Neural progenitor cell (in vitro differentiated cells): ENCODE measurements around the gene SPDYE4. TPM values are rescaled to one million over a fixed set of nuclear protein-coding genes. Genes with fewer than 3 reads are reported as not detected.

Experiments
- DNase-seq: peaks from one replicate; pipeline ENCODE4 v3.0.0-alpha.2; 2016; ENCODE audit warnings: low spot score
- H2AFZ ChIP-seq: fragments of 200-600 bp; sonication (generic); replicated peaks from 2 replicates; pipeline ENCODE4 v1.6.1; 2016; ENCODE audit warnings: antibody characterized with exemption
- H3F3A ChIP-seq: fragments of 200-600 bp; sonication (generic); 2 replicates; pipeline ENCODE4 v1.6.1; 2016; ENCODE audit warnings: antibody characterized with exemption, low read depth
- H3K27ac ChIP-seq: fragments of 200-600 bp; sonication (generic); 2 replicates; pipeline ENCODE4 v1.5.1; 2016; ENCODE audit warnings: mild to moderate bottlenecking
- H3K27me3 ChIP-seq: fragments of 200-600 bp; sonication (generic); 2 replicates; pipeline ENCODE4 v1.6.1; 2016; ENCODE audit warnings: mild to moderate bottlenecking, moderate library complexity
- H3K36me3 ChIP-seq: fragments of 200-600 bp; sonication (generic); 2 replicates; pipeline ENCODE4 v1.5.1; 2016
- H3K4me1 ChIP-seq: fragments of 200-600 bp; sonication (generic); 2 replicates; pipeline ENCODE4 v1.6.1; 2016; ENCODE audit warnings: mixed run types
- H3K4me2 ChIP-seq: fragments of 200-600 bp; sonication (generic); 2 replicates; pipeline ENCODE4 v1.6.1; 2016
- H3K4me3 ChIP-seq: fragments of 200-600 bp; sonication (generic); 2 replicates; pipeline ENCODE4 v1.5.1; 2016
- H3K79me2 ChIP-seq: fragments of 200-600 bp; sonication (generic); 2 replicates; pipeline ENCODE4 v1.6.1; 2016; ENCODE audit warnings: low read depth
- H3K9ac ChIP-seq: fragments of 200-600 bp; sonication (generic); 2 replicates; pipeline ENCODE4 v1.6.1; 2016
- H3K9me3 ChIP-seq: fragments of 200-600 bp; sonication (generic); 2 replicates; pipeline ENCODE4 v1.5.1; 2016; ENCODE audit warnings: low read depth
- H4K20me1 ChIP-seq: fragments of 200-600 bp; sonication (generic); 2 replicates; pipeline ENCODE4 v1.6.1; 2016; ENCODE audit warnings: low read depth
- H3K27ac Mint-ChIP-seq: 3 replicates; pipeline ENCODE4 v1.8.0; 2021; ENCODE audit warnings: mixed read lengths
- H3K27me3 Mint-ChIP-seq: 2 replicates; pipeline ENCODE4 v1.8.0; 2022; ENCODE audit warnings: low read depth, mild to moderate bottlenecking, inconsistent platforms, moderate library complexity, mixed read lengths; ENCODE audit not compliant: insufficient read depth
- H3K36me3 Mint-ChIP-seq: 3 replicates; pipeline ENCODE4 v1.8.0; 2021; ENCODE audit warnings: mixed read lengths
- H3K4me1 Mint-ChIP-seq: 3 replicates; pipeline ENCODE4 v1.8.0; 2021; ENCODE audit warnings: mixed read lengths
- H3K4me3 Mint-ChIP-seq: 3 replicates; pipeline ENCODE4 v1.8.0; 2021; ENCODE audit warnings: mild to moderate bottlenecking, moderate library complexity, mixed read lengths
- H3K9me3 Mint-ChIP-seq: 3 replicates; pipeline ENCODE4 v1.8.0; 2020; ENCODE audit warnings: mixed read lengths
- EZH2 ChIP-seq: fragments of 200-600 bp; sonication (generic); IDR thresholded peaks from 2 replicates; pipeline ENCODE4 v1.6.1; 2017; ENCODE audit warnings: antibody characterized with exemption, mild to moderate bottlenecking, moderate library complexity
- EZH2phosphoT487 ChIP-seq: fragments of 200-600 bp; sonication (generic); IDR thresholded peaks from 2 replicates; pipeline ENCODE4 v1.6.1; 2017; ENCODE audit warnings: antibody characterized with exemption
- total RNA-seq: library from RNA; depleted of rRNA; stranded (reverse); fragments of >200 nt; gene quantifications from 2 replicates; pipeline ENCODE4 v1.2.3, GENCODE V29; 2015; ENCODE audit warnings: low replicate concordance
- TF ChIP-seq, protein P1 (sequence below): fragments of 200-600 bp; sonication (generic); IDR thresholded peaks from 2 replicates; pipeline ENCODE4 v1.5.1; 2017; ENCODE audit warnings: antibody characterized with exemption, mild to moderate bottlenecking

Gene SPDYE4
- total RNA-seq, 1 donor from 2014 or later, result not detected

DNA sequence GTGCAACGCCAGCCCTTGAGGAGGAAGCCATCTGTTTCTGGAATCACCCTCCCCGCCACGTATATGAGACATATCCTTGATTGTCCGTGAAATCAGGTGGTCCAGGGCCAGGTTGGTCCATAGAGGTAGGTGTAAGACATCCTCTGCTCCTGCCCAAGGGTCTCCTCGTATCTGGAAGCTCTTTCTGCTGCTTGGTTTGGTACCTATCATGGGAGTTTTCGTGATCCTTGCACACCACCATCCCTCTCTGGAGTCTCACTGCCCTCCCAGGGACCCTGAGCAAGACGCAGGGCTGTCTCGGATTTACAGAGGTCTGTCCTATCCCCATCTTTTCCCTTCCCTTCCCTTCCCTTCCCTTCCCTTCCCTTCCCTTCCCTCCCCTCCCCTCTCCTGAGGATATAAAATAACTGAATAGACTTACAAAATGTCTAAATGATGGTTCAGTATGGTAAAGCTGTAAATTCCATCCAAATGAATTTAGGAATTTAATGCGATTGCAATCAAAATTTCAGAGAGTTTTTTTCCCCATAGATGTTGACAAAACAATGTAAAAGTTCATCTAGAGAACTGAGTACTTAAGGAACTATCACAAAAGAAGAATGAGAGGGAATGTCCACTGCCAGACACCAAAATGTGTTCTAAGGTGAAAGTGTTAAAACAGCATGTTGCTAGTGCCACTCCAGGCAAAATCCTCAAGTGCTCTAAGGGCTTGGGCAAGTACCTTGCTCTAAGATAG lies 11.7 kb downstream of the SPDYE4 start:
- Mint-ChIP-seq H3K9me3 (no peaks in the 10 kb centered on the region), H3K36me3 (no peaks in the 10 kb centered on the region), H3K27me3 (peaks cover 2% of the 10 kb centered on the region), H3K4me3 (peak overlapping the region; percentile 90), H3K4me1 (peaks cover 16% of the 10 kb centered on the region), H3K27ac (no peak overlapping the region)
- Histone ChIP-seq H3F3A (no peaks in the 10 kb centered on the region), H3K79me2 (no peaks in the 10 kb centered on the region), H2AFZ (peak overlapping the region; percentile 75), H3K27me3 (peaks cover 11% of the 10 kb centered on the region), H3K36me3 (no peaks in the 10 kb centered on the region), H3K4me3 (peak overlapping the region; percentile 59), H3K4me2 (peak overlapping the region; percentile 77), H3K9me3 (no peaks in the 10 kb centered on the region), H3K4me1 (no peaks in the 10 kb centered on the region), H3K27ac (no peak overlapping the region), H4K20me1 (no peaks in the 10 kb centered on the region), H3K9ac (no peak overlapping the region)
- TF ChIP-seq, protein P1, sequence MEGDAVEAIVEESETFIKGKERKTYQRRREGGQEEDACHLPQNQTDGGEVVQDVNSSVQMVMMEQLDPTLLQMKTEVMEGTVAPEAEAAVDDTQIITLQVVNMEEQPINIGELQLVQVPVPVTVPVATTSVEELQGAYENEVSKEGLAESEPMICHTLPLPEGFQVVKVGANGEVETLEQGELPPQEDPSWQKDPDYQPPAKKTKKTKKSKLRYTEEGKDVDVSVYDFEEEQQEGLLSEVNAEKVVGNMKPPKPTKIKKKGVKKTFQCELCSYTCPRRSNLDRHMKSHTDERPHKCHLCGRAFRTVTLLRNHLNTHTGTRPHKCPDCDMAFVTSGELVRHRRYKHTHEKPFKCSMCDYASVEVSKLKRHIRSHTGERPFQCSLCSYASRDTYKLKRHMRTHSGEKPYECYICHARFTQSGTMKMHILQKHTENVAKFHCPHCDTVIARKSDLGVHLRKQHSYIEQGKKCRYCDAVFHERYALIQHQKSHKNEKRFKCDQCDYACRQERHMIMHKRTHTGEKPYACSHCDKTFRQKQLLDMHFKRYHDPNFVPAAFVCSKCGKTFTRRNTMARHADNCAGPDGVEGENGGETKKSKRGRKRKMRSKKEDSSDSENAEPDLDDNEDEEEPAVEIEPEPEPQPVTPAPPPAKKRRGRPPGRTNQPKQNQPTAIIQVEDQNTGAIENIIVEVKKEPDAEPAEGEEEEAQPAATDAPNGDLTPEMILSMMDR, result no peak
- TF ChIP-seq EZH2phosphoT487 (no peak), EZH2 (no peak)
- peak; percentile 20 for DNase-seq

- Mint-ChIP-seq H3K27me3 (peaks cover 2% of the 10 kb centered on the region), H3K4me1 (peaks cover 16% of the 10 kb centered on the region), H3K36me3 (no peaks in the 10 kb centered on the region), H3K4me3 (peak overlapping the region; percentile 90), H3K27ac (peak overlapping the region; percentile 51), H3K9me3 (no peaks in the 10 kb centered on the region)
- Histone ChIP-seq H3K4me1 (no peaks in the 10 kb centered on the region), H3F3A (no peaks in the 10 kb centered on the region), H2AFZ (peak overlapping the region; percentile 75), H3K36me3 (no peaks in the 10 kb centered on the region), H3K27ac (no peak overlapping the region), H4K20me1 (no peaks in the 10 kb centered on the region), H3K79me2 (no peaks in the 10 kb centered on the region), H3K4me3 (peak overlapping the region; percentile 59), H3K27me3 (peaks cover 11% of the 10 kb centered on the region), H3K9ac (no peak overlapping the region), H3K9me3 (no peaks in the 10 kb centered on the region), H3K4me2 (peak overlapping the region; percentile 77)
- DNase-seq, result peak; percentile 84
- TF ChIP-seq, protein P1, result peak; percentile 94
- no peak for TF ChIP-seq EZH2phosphoT487
These were observed 12.5 kb downstream of the SPDYE4 start for GRCh38 chr17:8745586-8746500.

- Mint-ChIP-seq H3K4me3 (peak overlapping the region; percentile 63), H3K9me3 (no peaks in the 10 kb centered on the region), H3K36me3 (no peaks in the 10 kb centered on the region), H3K27me3 (peaks cover 7% of the 10 kb centered on the region), H3K27ac (peak overlapping the region; percentile 67), H3K4me1 (peaks cover 22% of the 10 kb centered on the region)
- H3K4me1 ChIP-seq, result peaks cover 3% of the 10 kb centered on the region
- no peak overlapping the region for H3K4me3 ChIP-seq
- H3F3A ChIP-seq, result no peaks in the 10 kb centered on the region
- no peak overlapping the region for H3K4me2 ChIP-seq
- no peak overlapping the region for H3K9ac ChIP-seq
- DNase-seq, result no peak
- no peaks in the 10 kb centered on the region for H4K20me1 ChIP-seq
- no peak overlapping the region for H2AFZ ChIP-seq
- H3K27ac ChIP-seq, result no peak overlapping the region
- no peaks in the 10 kb centered on the region for H3K36me3 ChIP-seq
- peaks cover 11% of the 10 kb centered on the region for H3K27me3 ChIP-seq
- TF ChIP-seq EZH2phosphoT487 (no peak), EZH2 (no peak)
- TF ChIP-seq, protein P1, result no peak
- H3K9me3 ChIP-seq, result no peaks in the 10 kb centered on the region
- H3K79me2 ChIP-seq, result no peaks in the 10 kb centered on the region
These were observed 14.1 kb downstream of the SPDYE4 start for GRCh38 chr17:8744086-8744785.
